H9 (cell line): ENCODE results near the gene FGD6. TPM values are rescaled to one million over a fixed set of nuclear protein-coding genes. Genes with fewer than 3 reads are reported as not detected.

ENCODE experiments used
- DNase-seq: peaks from one replicate; pipeline ENCODE4 v3.0.0-alpha.2; 2017
- H2AFZ ChIP-seq: one replicate; pipeline ENCODE4 v1.6.1; 2013; ENCODE audit warnings: mild to moderate bottlenecking, low read length, control low read depth, moderate library complexity
- H2AK5ac ChIP-seq: 2 replicates; pipeline ENCODE4 v1.6.1; 2013; ENCODE audit warnings: low read length, control low read depth, mixed read lengths; ENCODE audit not compliant: insufficient read length
- H2BK120ac ChIP-seq: one replicate; pipeline ENCODE4 v1.6.1; 2013; ENCODE audit warnings: low read depth, mild to moderate bottlenecking, low read length, control low read depth, inconsistent platforms; ENCODE audit not compliant: poor library complexity, severe bottlenecking
- H2BK12ac ChIP-seq: 2 replicates; pipeline ENCODE4 v1.6.1; 2013; ENCODE audit warnings: low read length, control low read depth, mixed read lengths, low read depth; ENCODE audit not compliant: insufficient read length
- H2BK15ac ChIP-seq: 2 replicates; pipeline ENCODE4 v1.6.1; 2013; ENCODE audit warnings: low read depth, low read length, control low read depth
- H2BK20ac ChIP-seq: one replicate; pipeline ENCODE4 v1.6.1; 2013; ENCODE audit warnings: low read depth, mild to moderate bottlenecking, low read length, control low read depth, inconsistent platforms; ENCODE audit not compliant: poor library complexity, severe bottlenecking
- H2BK5ac ChIP-seq: 2 replicates; pipeline ENCODE4 v1.6.1; 2013; ENCODE audit warnings: low read length, control low read depth, mixed read lengths; ENCODE audit not compliant: insufficient read length
- H3K14ac ChIP-seq: 2 replicates; pipeline ENCODE4 v1.6.1; 2013; ENCODE audit warnings: low read length, control low read depth; ENCODE audit not compliant: insufficient read depth
- H3K18ac ChIP-seq: 2 replicates; pipeline ENCODE4 v1.6.1; 2013; ENCODE audit warnings: low read depth, mild to moderate bottlenecking, mixed read lengths, low read length, control low read depth; ENCODE audit not compliant: insufficient read length
- H3K23ac ChIP-seq: 2 replicates; pipeline ENCODE4 v1.6.1; 2013; ENCODE audit warnings: low read length, control low read depth, mixed read lengths, low read depth; ENCODE audit not compliant: insufficient read length
- H3K23me2 ChIP-seq: 2 replicates; pipeline ENCODE4 v1.6.1; 2013; ENCODE audit warnings: low read depth, mild to moderate bottlenecking, mixed read lengths, low read length, control low read depth; ENCODE audit not compliant: insufficient read length, poor library complexity, severe bottlenecking
- H3K27ac ChIP-seq: 2 replicates; pipeline ENCODE4 v1.5.1; 2013; ENCODE audit warnings: low read length, control low read depth, mixed read lengths, low read depth; ENCODE audit not compliant: insufficient read length
- H3K27me3 ChIP-seq: 2 replicates; pipeline ENCODE4 v1.6.1; 2013; ENCODE audit warnings: low read length, control low read depth, inconsistent platforms; ENCODE audit not compliant: insufficient read depth
- H3K4ac ChIP-seq: 2 replicates; pipeline ENCODE4 v1.6.1; 2013; ENCODE audit warnings: low read depth, mild to moderate bottlenecking, control low read depth, inconsistent platforms, low read length, moderate library complexity
- H3K4me1 ChIP-seq: 2 replicates; pipeline ENCODE4 v1.6.1; 2013; ENCODE audit warnings: low read length, control low read depth, inconsistent platforms; ENCODE audit not compliant: insufficient read depth
- H3K4me2 ChIP-seq: 2 replicates; pipeline ENCODE4 v1.6.1; 2013; ENCODE audit warnings: low read length, control low read depth, mixed read lengths; ENCODE audit not compliant: insufficient read length, insufficient read depth
- H3K56ac ChIP-seq: 2 replicates; pipeline ENCODE4 v1.6.1; 2013; ENCODE audit warnings: low read depth, mild to moderate bottlenecking, mixed read lengths, low read length, control low read depth; ENCODE audit not compliant: insufficient read length
- H3K79me1 ChIP-seq: 2 replicates; pipeline ENCODE4 v1.6.1; 2013; ENCODE audit warnings: low read depth, mild to moderate bottlenecking, moderate library complexity, low read length, control low read depth, inconsistent platforms; ENCODE audit not compliant: insufficient read depth, poor library complexity, severe bottlenecking
- H3K79me2 ChIP-seq: 2 replicates; pipeline ENCODE4 v1.6.1; 2013; ENCODE audit warnings: low read length, control low read depth, inconsistent platforms; ENCODE audit not compliant: insufficient read depth
- H3K9ac ChIP-seq: 2 replicates; pipeline ENCODE4 v1.6.1; 2013; ENCODE audit warnings: low read length, control low read depth, mixed read lengths; ENCODE audit not compliant: insufficient read length; ENCODE audit errors: extremely low read depth
- H3K9me3 ChIP-seq: one replicate; pipeline ENCODE4 v1.6.1; 2013; ENCODE audit warnings: low read depth, low read length, inconsistent platforms; ENCODE audit not compliant: control insufficient read depth
- H3T11ph ChIP-seq: one replicate; pipeline ENCODE4 v1.6.1; 2013; ENCODE audit warnings: mild to moderate bottlenecking, low read length, control low read depth, inconsistent platforms
- H4K20me1 ChIP-seq: one replicate; pipeline ENCODE4 v1.6.1; 2013; ENCODE audit not compliant: control insufficient read depth, insufficient read length, insufficient read depth
- H4K5ac ChIP-seq: 2 replicates; pipeline ENCODE4 v1.6.1; 2013; ENCODE audit warnings: low read depth, mild to moderate bottlenecking, mixed read lengths, low read length, control low read depth; ENCODE audit not compliant: insufficient read length
- H4K8ac ChIP-seq: replicated peaks from 2 replicates; pipeline ENCODE4 v1.6.1; 2013; ENCODE audit warnings: low read length, control low read depth, mixed read lengths, low read depth; ENCODE audit not compliant: insufficient read length
- H4K91ac ChIP-seq: 2 replicates; pipeline ENCODE4 v1.6.1; 2013; ENCODE audit warnings: low read depth, mild to moderate bottlenecking, moderate library complexity, mixed read lengths, low read length, control low read depth; ENCODE audit not compliant: insufficient read length
- H3K27ac Mint-ChIP-seq, 3 experiments: 2 replicates in 2 of 3; 3 replicates in 1 of 3; pipeline ENCODE4 v1.8.0; 2020 to 2021; ENCODE audit warnings: mixed read lengths in 3 of 3, mild to moderate bottlenecking in 1 of 3, moderate library complexity in 1 of 3
- H3K27me3 Mint-ChIP-seq: 2 replicates; pipeline ENCODE4 v1.8.0; 2021; ENCODE audit warnings: low read depth, mild to moderate bottlenecking, moderate library complexity, mixed read lengths
- H3K36me3 Mint-ChIP-seq, 3 experiments: 2 replicates in 2 of 3; 3 replicates in 1 of 3; pipeline ENCODE4 v1.8.0; 2020 to 2021; ENCODE audit warnings: low read depth in 3 of 3, mixed read lengths in 3 of 3; ENCODE audit not compliant: insufficient read depth in 1 of 3
- H3K4me1 Mint-ChIP-seq, 2 experiments: 2 replicates each; pipeline ENCODE4 v1.8.0; 2020; ENCODE audit warnings: mixed read lengths in 2 of 2
- H3K4me3 Mint-ChIP-seq, 2 experiments: 2 replicates in 1 of 2; 3 replicates in 1 of 2; pipeline ENCODE4 v1.8.0; 2020 to 2021; ENCODE audit warnings: mild to moderate bottlenecking in 2 of 2, mixed read lengths in 2 of 2, moderate library complexity in 1 of 2
- H3K9me3 Mint-ChIP-seq, 2 experiments: 2 replicates in 1 of 2; 3 replicates in 1 of 2; pipeline ENCODE4 v1.8.0; 2020; ENCODE audit warnings: mild to moderate bottlenecking in 2 of 2, mixed read lengths in 2 of 2, moderate library complexity in 1 of 2
- CTCF ChIP-seq: fragments of 200-600 bp; sonication (generic); conservative IDR thresholded peaks from 3 replicates; pipeline ENCODE4 v1.8.0; 2021; ENCODE audit warnings: antibody characterized with exemption, mild to moderate bottlenecking
- WGBS: extraction: QIAGEN DNeasy Blood & Tissue Kit; methylation state at CpG from one replicate; pipeline ENCODE4 v1.1.7; 2013; ENCODE audit warnings: missing lambda C conversion rate, low lambda C conversion rate, mixed read lengths; ENCODE audit not compliant: insufficient read length; ENCODE audit errors: extremely low coverage; 5-methylcytosine and 5-hydroxymethylcytosine counted together
- total RNA-seq: library from RNA; stranded (reverse); gene quantifications from 2 replicates; pipeline ENCODE4 v1.2.1, GENCODE V29; 2021

The FGD6 gene
- total RNA-seq, 1 experiment from 2014 or later = 39.5 TPM

GRCh38 chr12:95195122-95195521, 22.1 kb downstream of the FGD6 start:
- Histone ChIP-seq H3K56ac (no peak overlapping the region), H3K9me3 (no peaks in the 10 kb centered on the region), H3K27me3 (no peaks in the 10 kb centered on the region), H3T11ph (no peak overlapping the region), H3K4me2 (no peak overlapping the region), H3K79me2 (peaks cover 4% of the 10 kb centered on the region; the same call in 1 of the 2 replicates), H3K79me1 (peaks cover 3% of the 10 kb centered on the region), H4K8ac (no peak overlapping the region), H3K27ac (no peak overlapping the region), H2AK5ac (no peak overlapping the region), H2BK120ac (no peak overlapping the region), H3K23me2 (no peaks in the 10 kb centered on the region), H4K91ac (no peak overlapping the region), H2BK15ac (no peak overlapping the region), H4K20me1 (no peaks in the 10 kb centered on the region), H3K4me1 (no peaks in the 10 kb centered on the region; the same call in 1 of the 2 replicates), H2BK12ac (no peak overlapping the region), H3K23ac (no peak overlapping the region), H4K5ac (no peak overlapping the region), H2BK20ac (no peak overlapping the region), H3K14ac (no peak overlapping the region), H3K18ac (no peak overlapping the region), H3K4ac (no peak overlapping the region), H2BK5ac (no peak overlapping the region), H3K9ac (no peak overlapping the region), H2AFZ (no peak overlapping the region)
- no peaks in the 10 kb centered on the region for H3K27me3 Mint-ChIP-seq
- H3K9me3 Mint-ChIP-seq = no peaks in the 10 kb centered on the region
- no peak overlapping the region for H3K4me3 Mint-ChIP-seq
- no peak for TF ChIP-seq CTCF
- WGBS = no CpG with 5 or more reads among the region's 3 CpGs
- DNase-seq = peak; percentile 55
- H3K4me1 Mint-ChIP-seq = peaks cover 29 to 35% of the 10 kb centered on the region in 2 experiments
- H3K36me3 Mint-ChIP-seq = peaks cover 0 to 10% (median 3%) of the 10 kb centered on the region in 3 experiments; a peak in 2 of 7 replicates
- H3K27ac Mint-ChIP-seq = peak overlapping the region in 2 of 3 experiments; percentile 90; a peak in 4 of 7 replicates
